HepG2 (cell line): ENCODE data around the gene RAPGEF5. TPM values are rescaled to one million over a fixed set of nuclear protein-coding genes. Genes with fewer than 3 reads are reported as not detected.

Source experiments
- ATAC-seq: fragments of 200-7000 bp; cut with Tn5 transposase; 3 replicates; pipeline ENCODE4 v1.9.1; 2020; ENCODE audit warnings: mild to moderate bottlenecking, moderate library complexity
- BruUV-seq: library from RNA; stranded (reverse); fragments of 400-500 nt; replicated peaks from 2 replicates; lab custom pipeline; 2021; lab: Mats Ljungman, UMichigan
- CTCF ChIA-PET: fragments of 300-600 bp; formaldehyde crosslinking; extraction: SDS; loops from one replicate; lab custom pipeline; 2021; ENCODE audit warnings: low total read pairs, inconsistent platforms, low intra/inter-chr PET ratio; lab: Yijun Ruan, JAX
- POLR2A ChIA-PET: fragments of 350-600 bp; sonication (Branson Sonifier 250); formaldehyde crosslinking; loops from one replicate; lab custom pipeline; 2020; ENCODE audit warnings: antibody characterized with exemption, inconsistent platforms; lab: Yijun Ruan, JAX
- DNase-seq: peaks from one replicate; pipeline ENCODE4 v3.0.0-alpha.2; 2015; ENCODE audit warnings: low spot score
- FAIRE-seq: peaks from 3 replicates; lab custom pipeline; 2011; peaks lifted over from hg19 to GRCh38; lab: Jason Lieb, UNC
- H2AFZ ChIP-seq: one replicate; pipeline ENCODE4 v1.6.1; 2011; ENCODE audit warnings: low read length, inconsistent platforms
- H3K27ac ChIP-seq: fragments of 300-600 bp; 3 replicates; pipeline ENCODE4 v1.8.0; 2011; ENCODE audit warnings: mixed run types, mild to moderate bottlenecking, mixed read lengths, low read length, inconsistent platforms; ENCODE audit not compliant: insufficient read depth; ENCODE audit errors: extremely low read length
- H3K27me3 ChIP-seq, 2 experiments: fragments of 200-600 bp in 1 of 2; 2 replicates in 1 of 2; 3 replicates in 1 of 2; pipeline versions ENCODE4 v1.6.0 to v1.8.0; 2011; ENCODE audit warnings: low read length in 2 of 2, mild to moderate bottlenecking in 2 of 2, moderate library complexity in 2 of 2, inconsistent platforms in 1 of 2; ENCODE audit not compliant: insufficient read depth in 2 of 2, control insufficient read depth in 1 of 2
- H3K36me3 ChIP-seq, 2 experiments: fragments of 200-600 bp in 1 of 2; replicated peaks in 1 of 2; 2 replicates in 1 of 2; 3 replicates in 1 of 2; pipeline versions ENCODE4 v1.5.1 to v1.8.0; 2011; ENCODE audit warnings: low read length in 2 of 2, inconsistent platforms in 1 of 2; ENCODE audit not compliant: insufficient read depth in 2 of 2, control insufficient read depth in 1 of 2
- H3K4me1 ChIP-seq: 2 replicates; pipeline ENCODE4 v1.5.1; 2012; ENCODE audit warnings: low read length, inconsistent platforms; ENCODE audit not compliant: insufficient read depth
- H3K4me2 ChIP-seq: 2 replicates; pipeline ENCODE4 v1.6.0; 2011; ENCODE audit warnings: low read depth, low read length, inconsistent platforms
- H3K4me3 ChIP-seq, 3 experiments: fragments of 200-600 bp in 1 of 3; sonication (generic), shearing (Covaris generic) in 1 of 3; replicated peaks in 1 of 3; 2 replicates each; pipeline ENCODE4 v1.5.1; 2011 to 2016; ENCODE audit warnings: low read length in 3 of 3, inconsistent platforms in 2 of 3, low read depth in 2 of 3, mild to moderate bottlenecking in 2 of 3, control low read depth in 1 of 3, mixed read lengths in 1 of 3; ENCODE audit not compliant: insufficient read depth in 1 of 3
- H3K79me2 ChIP-seq: one replicate; pipeline ENCODE4 v1.6.1; 2011; ENCODE audit warnings: low read length, inconsistent platforms; ENCODE audit not compliant: insufficient read depth
- H3K9ac ChIP-seq: 2 replicates; pipeline ENCODE4 v1.6.0; 2011; ENCODE audit warnings: mild to moderate bottlenecking, low read depth, low read length, inconsistent platforms; ENCODE audit not compliant: insufficient read depth
- H3K9me3 ChIP-seq: 2 replicates; pipeline ENCODE4 v1.5.1; 2012; ENCODE audit warnings: mild to moderate bottlenecking, low read length
- H4K20me1 ChIP-seq: 2 replicates; pipeline ENCODE4 v1.6.0; 2011; ENCODE audit warnings: inconsistent platforms, mild to moderate bottlenecking, low read length, moderate library complexity; ENCODE audit not compliant: insufficient read depth
- ADNP ChIP-seq: sonication (generic); formaldehyde crosslinking; IDR thresholded peaks from 2 replicates; pipeline ENCODE4 v1.4.0; 2020; ENCODE audit warnings: missing genetic modification reagents
- ELF3 ChIP-seq: IDR thresholded peaks from 2 replicates; pipeline ENCODE4 v1.6.1; 2016; ENCODE audit warnings: missing genetic modification reagents, missing compliant biosample characterization
- FOXA3 ChIP-seq: IDR thresholded peaks from 2 replicates; pipeline ENCODE4 v1.6.1; 2016; ENCODE audit warnings: missing genetic modification reagents, missing compliant biosample characterization
- HNRNPL ChIP-seq: fragments of 200-400 bp; formaldehyde crosslinking; IDR thresholded peaks from 2 replicates; pipeline ENCODE4 v1.6.1; 2017; ENCODE audit warnings: mild to moderate bottlenecking, low read depth, low read length
- ISX ChIP-seq: sonication (generic); formaldehyde crosslinking; conservative IDR thresholded peaks from 2 replicates; pipeline ENCODE4 v1.5.0; 2020; ENCODE audit warnings: missing genetic modification reagents
- KLF9 ChIP-seq: IDR thresholded peaks from 2 replicates; pipeline ENCODE4 v1.6.1; 2016; ENCODE audit warnings: low read depth
- NR2F6 ChIP-seq, 2 experiments: IDR thresholded peaks; 2 replicates each; pipeline ENCODE4 v1.6.1; 2016; ENCODE audit warnings: antibody characterized with exemption in 1 of 2, mild to moderate bottlenecking in 1 of 2
- PAWR ChIP-seq: sonication (generic); formaldehyde crosslinking; IDR thresholded peaks from 2 replicates; pipeline ENCODE4 v1.4.0; 2020; ENCODE audit warnings: missing genetic modification reagents, mild to moderate bottlenecking, borderline replicate concordance
- POLR2AphosphoS2 ChIP-seq: IDR thresholded peaks from 2 replicates; pipeline ENCODE4 v1.6.1; 2011; ENCODE audit warnings: low read depth, low read length, improper control_type of control experiment
- SOX6 ChIP-seq, 2 experiments: fragments of 450-650 bp in 1 of 2; sonication (generic) in 1 of 2; formaldehyde crosslinking in 1 of 2; IDR thresholded peaks; 2 replicates each; pipeline versions ENCODE4 v1.4.0 to v1.6.1; 2017 to 2020; ENCODE audit warnings: antibody characterized with exemption in 1 of 2, mild to moderate bottlenecking in 1 of 2, missing genetic modification reagents in 1 of 2
- TAF15 ChIP-seq: fragments of 200-400 bp; formaldehyde crosslinking; IDR thresholded peaks from one replicate; pipeline ENCODE4 v1.6.1; 2018; ENCODE audit warnings: mild to moderate bottlenecking, low read depth, low read length; ENCODE audit not compliant: poor library complexity, severe bottlenecking
- ZNF10 ChIP-seq: sonication (generic); formaldehyde crosslinking; IDR thresholded peaks from 2 replicates; pipeline ENCODE4 v1.4.0; 2020; ENCODE audit warnings: mild to moderate bottlenecking, low read depth, missing genetic modification reagents, borderline replicate concordance
- ZNF44 ChIP-seq: sonication (generic); formaldehyde crosslinking; IDR thresholded peaks from 2 replicates; pipeline ENCODE4 v1.5.1; 2020; ENCODE audit warnings: mild to moderate bottlenecking, missing genetic modification reagents
- ZNF441 ChIP-seq: sonication (generic); formaldehyde crosslinking; IDR thresholded peaks from 2 replicates; pipeline ENCODE4 v1.7.0; 2021; ENCODE audit warnings: missing genetic modification reagents, borderline replicate concordance
- ZNF468 ChIP-seq: sonication (generic); formaldehyde crosslinking; IDR thresholded peaks from 2 replicates; pipeline ENCODE4 v1.8.0; 2022; ENCODE audit warnings: mild to moderate bottlenecking, moderate library complexity, missing genetic modification reagents
- ZNF660 ChIP-seq: sonication (generic); formaldehyde crosslinking; IDR thresholded peaks from 2 replicates; pipeline ENCODE4 v1.5.1; 2020; ENCODE audit warnings: mild to moderate bottlenecking, low read depth, missing genetic modification reagents, borderline replicate concordance
- ZNF746 ChIP-seq: sonication (generic); formaldehyde crosslinking; IDR thresholded peaks from 2 replicates; pipeline ENCODE4 v1.8.0; 2022; ENCODE audit warnings: mild to moderate bottlenecking, missing genetic modification reagents
- ZNF772 ChIP-seq: sonication (generic); formaldehyde crosslinking; IDR thresholded peaks from 2 replicates; pipeline ENCODE4 v1.5.0; 2020; ENCODE audit warnings: mild to moderate bottlenecking, missing genetic modification reagents
- ZNF879 ChIP-seq: sonication (generic); formaldehyde crosslinking; IDR thresholded peaks from 2 replicates; pipeline ENCODE4 v1.8.1; 2023; ENCODE audit warnings: missing genetic modification reagents
- ZNF891 ChIP-seq: sonication (generic); formaldehyde crosslinking; IDR thresholded peaks from 2 replicates; pipeline ENCODE4 v1.5.0; 2020; ENCODE audit warnings: mild to moderate bottlenecking, missing genetic modification reagents
- WGBS: methylation state at CpG from one replicate; pipeline ENCODE4 v1.1.6; 2017; ENCODE audit warnings: low lambda C conversion rate; 5-methylcytosine and 5-hydroxymethylcytosine counted together
- in situ Hi-C: cut with HindIII; loops from 2 replicates; pipeline ENCODE4 v1.10.0; 2017; ENCODE audit warnings: low pct_unique_long_range_greater_than_20kb; ENCODE audit not compliant: extremely low pct_ligation_motif_present
- intact Hi-C: fragments of 100-400 bp; cut with micrococcal nuclease; formaldehyde crosslinking; loops from one replicate; pipeline ENCODE4 v1.10.0; 2022; ENCODE audit not compliant: unreplicated experiment
- polyA plus RNA-seq, 8 experiments: library from polyadenylated mRNA; depleted of rRNA in 3 of 8; stranded (reverse) in 7 of 8; unstranded in 1 of 8; fragments of >200 nt; fragmentation: Illumina TruSeq in 4 of 8; extraction: Trizol in 4 of 8; gene quantifications; 2 replicates each; pipeline versions ENCODE4 v1.2.1 to v1.2.3, GENCODE V29; 2011 to 2016; ENCODE audit warnings: low read depth in 4 of 8, missing spikeins in 1 of 8, mixed read lengths in 1 of 8; ENCODE audit not compliant: insufficient read depth in 1 of 8
- total RNA-seq, 5 experiments: library from RNA; depleted of rRNA; stranded (reverse); fragments of >200 nt; fragmentation: Illumina TruSeq; extraction: Trizol; gene quantifications; 2 replicates each; pipeline ENCODE4 v1.2.3, GENCODE V29; 2016; ENCODE audit warnings: low read depth in 1 of 5
- TF ChIP-seq, protein P1 (sequence below): sonication (generic); formaldehyde crosslinking; IDR thresholded peaks from 2 replicates; pipeline ENCODE4 v1.4.0; 2020; ENCODE audit warnings: missing genetic modification reagents
- TF ChIP-seq, protein P2 (sequence below): IDR thresholded peaks from 2 replicates; pipeline ENCODE4 v1.6.1; 2012; ENCODE audit warnings: inconsistent platforms

Gene RAPGEF5
- total and polyA plus RNA-seq, 2 of the 13 experiments (the other 11 are each of a cell fraction or from before 2014, with no cell fraction given): 17.1 to 23.4 TPM

DNA sequence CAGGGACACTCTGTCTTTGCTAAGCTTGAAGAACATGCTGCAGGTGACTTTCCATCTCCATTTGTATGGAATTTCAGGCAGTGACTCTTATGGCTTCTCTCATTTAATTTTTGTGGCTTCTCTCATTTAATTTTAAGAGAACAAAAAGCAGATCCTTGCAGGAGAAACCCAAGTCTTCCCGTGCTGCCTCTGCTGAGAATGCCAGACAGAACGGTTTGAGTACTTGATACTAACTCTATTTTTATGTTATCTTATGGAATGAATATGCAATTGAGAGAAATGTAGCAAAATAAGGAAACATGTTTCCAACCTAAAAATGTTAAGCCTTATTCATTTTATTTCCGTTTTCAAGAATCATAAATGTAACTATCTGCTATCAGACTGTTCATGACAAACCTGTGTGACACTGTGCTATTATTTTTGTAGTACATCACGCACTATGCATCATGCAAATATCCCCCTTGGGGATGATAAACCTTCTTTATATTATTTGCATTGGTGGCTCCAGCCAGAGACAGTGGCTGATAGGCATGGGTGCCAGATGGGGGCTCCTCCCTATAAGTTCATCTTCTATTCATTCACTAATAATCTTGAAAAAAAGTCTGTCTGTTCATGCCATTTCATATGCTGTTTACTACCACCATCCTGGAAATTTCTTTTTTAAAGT lies 6.9 kb upstream of the RAPGEF5 start:
- no peak for FAIRE-seq
- ATAC-seq: no peak
- BruUV-seq: no TSS peak

DNA sequence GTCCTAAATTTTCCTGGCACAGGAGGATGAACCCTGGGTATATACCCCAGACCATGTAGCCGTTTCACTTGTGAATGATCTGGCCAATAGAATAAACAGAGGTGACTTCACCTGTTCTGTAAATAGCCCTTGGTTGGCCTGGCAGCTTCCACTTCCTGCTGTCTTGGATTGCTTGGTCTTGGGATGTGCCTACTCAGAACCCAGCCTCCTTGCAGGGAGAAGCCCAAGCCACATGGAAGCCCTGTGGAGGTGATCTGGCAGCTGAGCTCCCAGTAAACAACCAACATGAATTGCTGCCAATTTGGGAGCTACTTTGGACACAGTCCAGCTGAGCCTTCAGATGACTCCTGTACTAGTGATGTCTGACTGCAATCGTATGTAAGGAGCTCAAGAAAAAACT lies 4.8 kb upstream of the RAPGEF5 start:
- Histone ChIP-seq H3K4me2 (no peak overlapping the region), H3K4me3 (no peak overlapping the region), H3K9ac (no peak overlapping the region), H2AFZ (no peak overlapping the region), H3K27me3 (no peaks in the 10 kb centered on the region), H3K4me1 (peaks cover 51% of the 10 kb centered on the region), H3K36me3 (no peaks in the 10 kb centered on the region), H3K27ac (no peak overlapping the region), H4K20me1 (no peaks in the 10 kb centered on the region), H3K9me3 (no peaks in the 10 kb centered on the region), H3K79me2 (no peaks in the 10 kb centered on the region)
- no peak for FAIRE-seq
- CTCF ChIA-PET: no interaction called here
- intact Hi-C loops (no loop called here), in situ Hi-C loops (no loop called here)
- DNase-seq: no peak
- BruUV-seq: no TSS peak
- 75% methylated on average over 2 of the region's 2 CpGs for WGBS
- POLR2A ChIA-PET: interaction anchor here (1.4 kb wide), 1 partner anchor 16 kb away, joined by 4 read pairs; no protein-coding TSS in a partner anchor
- no peak for ATAC-seq
- TF ChIP-seq POLR2AphosphoS2: no peak
- TF ChIP-seq ZNF441 (CRISPR knock-in tag): no peak
- TF ChIP-seq FOXA3: 0 out of 2 replicates have a peak, but pooled peaks have one; percentile 7
- TF ChIP-seq PAWR (CRISPR knock-in tag): no peak
- TF ChIP-seq ZNF879 (CRISPR knock-in tag): no peak
- TF ChIP-seq ZNF746: no peak
- no peak for TF ChIP-seq TAF15
- no peak for TF ChIP-seq ZNF660 (CRISPR knock-in tag)
- TF ChIP-seq ADNP (CRISPR knock-in tag): no peak
- TF ChIP-seq KLF9 (CRISPR knock-in tag): no peak
- TF ChIP-seq NR2F6 (IDR thresholded peaks at IDR 0.05): no peak
- no peak for TF ChIP-seq NR2F6 (CRISPR knock-in tag; IDR thresholded peaks at IDR 0.05)
- no peak for TF ChIP-seq ZNF10 (CRISPR knock-in tag)
- no peak for TF ChIP-seq ZNF468 (CRISPR knock-in tag)
- no peak for TF ChIP-seq ZNF772 (CRISPR knock-in tag)
- TF ChIP-seq ELF3 (CRISPR knock-in tag): 0 out of 2 replicates have a peak, but pooled peaks have one; percentile 13
- TF ChIP-seq ZNF891 (CRISPR knock-in tag): no peak
- TF ChIP-seq SOX6 (IDR thresholded peaks at IDR 0.05): no peak
- no peak for TF ChIP-seq SOX6 (CRISPR knock-in tag; IDR thresholded peaks at IDR 0.05)
- no peak for TF ChIP-seq ISX
- TF ChIP-seq, protein P1, sequence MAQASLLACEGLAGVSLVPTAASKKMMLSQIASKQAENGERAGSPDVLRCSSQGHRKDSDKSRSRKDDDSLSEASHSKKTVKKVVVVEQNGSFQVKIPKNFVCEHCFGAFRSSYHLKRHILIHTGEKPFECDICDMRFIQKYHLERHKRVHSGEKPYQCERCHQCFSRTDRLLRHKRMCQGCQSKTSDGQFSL (CRISPR knock-in tag): no peak

More for the DNA sequence above, 6.9 kb upstream of the RAPGEF5 start:
- no peak for DNase-seq
- in situ Hi-C loops: no loop called here
- H3K27me3 ChIP-seq: no peaks in the 10 kb centered on the region
- H2AFZ ChIP-seq: no peak overlapping the region
- WGBS: 91% methylated on average over 4 of the region's 4 CpGs
- peaks cover 36% of the 10 kb centered on the region for H3K4me1 ChIP-seq
- no peak overlapping the region for H3K4me3 ChIP-seq
- CTCF ChIA-PET: no interaction called here
- no peaks in the 10 kb centered on the region for H3K9me3 ChIP-seq
- no peak overlapping the region for H3K9ac ChIP-seq
- no peaks in the 10 kb centered on the region for H3K79me2 ChIP-seq
- intact Hi-C loops: no loop called here
- POLR2A ChIA-PET: no interaction called here
- no peaks in the 10 kb centered on the region for H3K36me3 ChIP-seq
- no peak overlapping the region for H3K27ac ChIP-seq
- no peaks in the 10 kb centered on the region for H4K20me1 ChIP-seq
- H3K4me2 ChIP-seq: no peak overlapping the region
- TF ChIP-seq, protein P2, sequence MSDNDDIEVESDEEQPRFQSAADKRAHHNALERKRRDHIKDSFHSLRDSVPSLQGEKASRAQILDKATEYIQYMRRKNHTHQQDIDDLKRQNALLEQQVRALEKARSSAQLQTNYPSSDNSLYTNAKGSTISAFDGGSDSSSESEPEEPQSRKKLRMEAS: no peak
- TF ChIP-seq ZNF44 (CRISPR knock-in tag): no peak
- no peak for TF ChIP-seq HNRNPL
